HL-60 (cell line): ENCODE results near the gene LARP1B.
A peak's percentile ranks its signal among the peaks of the same experiment; 100 is the strongest.

ENCODE experiments used
- DNase-seq, 2 experiments: peaks; one replicate each; pipeline ENCODE4 v3.0.0-alpha.2; 2010 to 2020; ENCODE audit warnings: low read depth in 1 of 2, low spot score in 1 of 2
- H3K27ac ChIP-seq: fragments of 250-450 bp; sonication (Bioruptor Pico); replicated peaks from 2 replicates; pipeline ENCODE4 v1.5.1; 2020; ENCODE audit warnings: mild to moderate bottlenecking, moderate library complexity
- H3K27me3 ChIP-seq: fragments of 250-450 bp; sonication (Bioruptor Pico); 2 replicates; pipeline ENCODE4 v1.5.1; 2021; ENCODE audit warnings: mild to moderate bottlenecking, moderate library complexity; ENCODE audit not compliant: insufficient read depth, poor library complexity, severe bottlenecking
- H3K4me3 ChIP-seq: replicated peaks from 2 replicates; pipeline ENCODE4 v1.5.1; 2011; ENCODE audit warnings: mild to moderate bottlenecking, control low read depth, low read length; ENCODE audit not compliant: insufficient read depth
- CTCF ChIP-seq: IDR thresholded peaks from one replicate; pipeline ENCODE4 v1.5.1; 2011; ENCODE audit warnings: low read length, control low read depth, inconsistent platforms; ENCODE audit not compliant: insufficient read depth
- GABPA ChIP-seq: IDR thresholded peaks from 2 replicates; pipeline ENCODE4 v1.6.1; 2012; ENCODE audit warnings: low read depth
- POLR2AphosphoS5 ChIP-seq: IDR thresholded peaks from 2 replicates; pipeline ENCODE4 v1.6.1; 2012; ENCODE audit warnings: low read depth
- REST ChIP-seq: IDR thresholded peaks from 2 replicates; pipeline ENCODE4 v1.6.1; 2012; ENCODE audit warnings: low read depth; ENCODE audit not compliant: insufficient replicate concordance
- SPI1 ChIP-seq: IDR thresholded peaks from 2 replicates; pipeline ENCODE4 v1.6.1; 2012; ENCODE audit warnings: low read depth, mild to moderate bottlenecking, borderline replicate concordance

The LARP1B gene

GRCh38 chr4:128159967-128160366 lies 98.9 kb downstream of the LARP1B start:
- no peak overlapping the region for H3K27ac ChIP-seq
- TF ChIP-seq SPI1 (no peak), POLR2AphosphoS5 (no peak), CTCF (no peak), REST (no peak), GABPA (no peak)
- DNase-seq = no peak
- H3K4me3 ChIP-seq = no peak overlapping the region
- no peaks in the 10 kb centered on the region for H3K27me3 ChIP-seq

- TF ChIP-seq SPI1 = peak; percentile 49
- no peak for TF ChIP-seq GABPA
- DNase-seq = peak in 1 of 2 experiments; percentile 54
- Histone ChIP-seq H3K27me3 (no peaks in the 10 kb centered on the region), H3K27ac (0 out of 2 replicates have a peak overlapping the region, but pooled peaks have one; percentile 14), H3K4me3 (no peak overlapping the region)
Observed at GRCh38 chr4:128161138-128161537, 100.0 kb downstream of the LARP1B start.

- no peak overlapping the region for H3K4me3 ChIP-seq
- no peaks in the 10 kb centered on the region for H3K27me3 ChIP-seq
- TF ChIP-seq REST = no peak
- no peak for TF ChIP-seq SPI1
- TF ChIP-seq POLR2AphosphoS5 = no peak
- TF ChIP-seq GABPA = no peak
- no peak for TF ChIP-seq CTCF
- no peak overlapping the region for H3K27ac ChIP-seq
- no peak for DNase-seq
Observed at GRCh38 chr4:128162434-128162833, 101.3 kb downstream of the LARP1B start.

GRCh38 chr4:128163177-128164117 lies 102.3 kb downstream of the LARP1B start:
- no peak for DNase-seq
- no peak overlapping the region for H3K4me3 ChIP-seq
- H3K27me3 ChIP-seq = no peaks in the 10 kb centered on the region
- no peak overlapping the region for H3K27ac ChIP-seq
- TF ChIP-seq REST (no peak), POLR2AphosphoS5 (no peak), CTCF (no peak), SPI1 (no peak), GABPA (no peak)
